Panc1 (cell line): Measurements from ENCODE around the gene ZNF615. TPM values are rescaled to one million over a fixed set of nuclear protein-coding genes. Genes with fewer than 3 reads are reported as not detected.

Source experiments
- ATAC-seq: fragments of 200-7000 bp; cut with Tn5 transposase; 2 replicates; pipeline ENCODE4 v1.9.1; 2020; ENCODE audit warnings: mild to moderate bottlenecking, moderate library complexity
- BruUV-seq: library from RNA; stranded (reverse); fragments of 400-500 nt; replicated peaks from 2 replicates; lab custom pipeline; 2021; lab: Mats Ljungman, UMichigan
- CTCF ChIA-PET: fragments of 300-600 bp; sonication (Branson Sonifier 250); formaldehyde crosslinking; loops from one replicate; lab custom pipeline; 2022; ENCODE audit warnings: antibody characterized with exemption; lab: Charles Lee
- POLR2A ChIA-PET: fragments of 300-600 bp; sonication (Branson Sonifier 250); formaldehyde crosslinking; loops from one replicate; lab custom pipeline; 2022; ENCODE audit warnings: antibody characterized with exemption; lab: Charles Lee
- DNase-seq: peaks from one replicate; pipeline ENCODE4 v3.0.0-alpha.2; 2010; ENCODE audit warnings: low read depth, low spot score
- H3K27ac ChIP-seq: 2 replicates; pipeline ENCODE4 v1.5.1; 2011; ENCODE audit warnings: mild to moderate bottlenecking, low read length, inconsistent platforms
- H3K27me3 ChIP-seq: fragments of 200-500 bp; sonication (Bioruptor generic); 2 replicates; pipeline ENCODE4 v1.6.0; 2014; ENCODE audit warnings: low read length, inconsistent platforms; ENCODE audit not compliant: control insufficient read depth, insufficient read depth
- H3K36me3 ChIP-seq: fragments of 200-500 bp; sonication (Bioruptor generic); 2 replicates; pipeline ENCODE4 v1.5.1; 2014; ENCODE audit warnings: inconsistent platforms, mild to moderate bottlenecking, low read length, moderate library complexity; ENCODE audit not compliant: control insufficient read depth, insufficient read depth
- H3K4me1 ChIP-seq: 2 replicates; pipeline ENCODE4 v1.5.1; 2011; ENCODE audit warnings: inconsistent platforms, mild to moderate bottlenecking, low read length, moderate library complexity; ENCODE audit not compliant: control insufficient read depth, insufficient read depth
- H3K4me3 ChIP-seq, 2 experiments: 2 replicates each; pipeline ENCODE4 v1.5.1; 2011 to 2012; ENCODE audit warnings: low read depth in 2 of 2, low read length in 2 of 2, mild to moderate bottlenecking in 2 of 2, inconsistent platforms in 1 of 2, moderate library complexity in 1 of 2
- H3K9me3 ChIP-seq: fragments of 200-500 bp; sonication (Bioruptor generic); 2 replicates; pipeline ENCODE4 v1.5.1; 2014; ENCODE audit warnings: low read depth, mild to moderate bottlenecking, inconsistent platforms, low read length, moderate library complexity; ENCODE audit not compliant: control insufficient read depth, insufficient read depth
- POLR2AphosphoS5 ChIP-seq: IDR thresholded peaks from 2 replicates; pipeline ENCODE4 v1.6.1; 2012; ENCODE audit warnings: mild to moderate bottlenecking, low read depth, low read length, moderate library complexity
- SIN3A ChIP-seq: IDR thresholded peaks from 2 replicates; pipeline ENCODE4 v1.6.1; 2012; ENCODE audit warnings: low read depth, mild to moderate bottlenecking, low read length, moderate library complexity, borderline replicate concordance; ENCODE audit not compliant: insufficient read depth
- TCF7L2 ChIP-seq: IDR thresholded peaks from 2 replicates; pipeline ENCODE4 v1.6.1; 2011; ENCODE audit warnings: mild to moderate bottlenecking, low read depth, low read length, inconsistent platforms
- in situ Hi-C: cut with HindIII; loops from 2 replicates; pipeline ENCODE4 v1.10.0; 2016; ENCODE audit warnings: low sequenced_read_pairs, low pct_unique_long_range_greater_than_20kb
- intact Hi-C: fragments of 100-400 bp; cut with micrococcal nuclease; formaldehyde crosslinking; loops from one replicate; pipeline ENCODE4 v1.10.0; 2022; ENCODE audit not compliant: unreplicated experiment
- total RNA-seq: library from RNA; stranded (reverse); gene quantifications from one replicate; pipeline ENCODE4 v1.2.1, GENCODE V29; 2021; ENCODE audit not compliant: unreplicated experiment
- TF ChIP-seq, protein P1 (sequence below): fragments of 450-650 bp; IDR thresholded peaks from 2 replicates; pipeline ENCODE4 v1.5.1; 2017; ENCODE audit warnings: mild to moderate bottlenecking
- TF ChIP-seq, protein P2 (sequence below), 2 experiments: IDR thresholded peaks; 2 replicates each; pipeline ENCODE4 v1.6.1; 2011 to 2012; ENCODE audit warnings: low read depth in 2 of 2, control low read depth in 1 of 2, low read length in 1 of 2, mild to moderate bottlenecking in 1 of 2, moderate library complexity in 1 of 2; ENCODE audit not compliant: insufficient read depth in 1 of 2

ZNF615 gene
- total RNA-seq, 1 experiment from 2014 or later: 3.6 TPM

DNA sequence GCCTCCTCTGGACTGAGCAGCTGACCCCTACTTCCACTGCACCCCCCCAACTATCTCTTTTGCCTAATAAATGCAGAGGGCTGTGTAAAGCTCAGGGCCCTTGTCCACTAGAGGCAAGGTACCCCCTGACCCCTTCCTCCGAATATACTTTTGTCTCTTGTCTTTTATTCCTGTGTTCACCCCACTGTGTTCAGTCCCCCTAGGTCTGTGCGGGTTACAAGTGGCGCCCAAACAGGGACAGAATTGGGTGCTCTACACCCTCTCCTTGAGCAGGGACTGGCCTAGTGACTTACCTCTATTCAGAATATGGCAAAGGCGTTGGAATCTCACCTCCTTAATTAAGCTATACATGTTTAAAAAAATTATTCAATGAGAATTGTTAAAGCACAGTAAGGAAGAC is 36.4 kb downstream of the ZNF615 start:
- Histone ChIP-seq H3K27me3 (no peaks in the 10 kb centered on the region), H3K9me3 (peaks cover 47% of the 10 kb centered on the region), H3K27ac (no peak overlapping the region), H3K4me1 (no peaks in the 10 kb centered on the region), H3K36me3 (peaks cover 4% of the 10 kb centered on the region), H3K4me3 (no peak overlapping the region)
- no TSS peak for BruUV-seq
- DNase-seq: no peak
- intact Hi-C loops: no loop called here
- ATAC-seq: no peak
- in situ Hi-C loops: no loop called here
- ChIA-PET CTCF (no interaction called here), POLR2A (no interaction called here)
- TF ChIP-seq, protein P1, sequence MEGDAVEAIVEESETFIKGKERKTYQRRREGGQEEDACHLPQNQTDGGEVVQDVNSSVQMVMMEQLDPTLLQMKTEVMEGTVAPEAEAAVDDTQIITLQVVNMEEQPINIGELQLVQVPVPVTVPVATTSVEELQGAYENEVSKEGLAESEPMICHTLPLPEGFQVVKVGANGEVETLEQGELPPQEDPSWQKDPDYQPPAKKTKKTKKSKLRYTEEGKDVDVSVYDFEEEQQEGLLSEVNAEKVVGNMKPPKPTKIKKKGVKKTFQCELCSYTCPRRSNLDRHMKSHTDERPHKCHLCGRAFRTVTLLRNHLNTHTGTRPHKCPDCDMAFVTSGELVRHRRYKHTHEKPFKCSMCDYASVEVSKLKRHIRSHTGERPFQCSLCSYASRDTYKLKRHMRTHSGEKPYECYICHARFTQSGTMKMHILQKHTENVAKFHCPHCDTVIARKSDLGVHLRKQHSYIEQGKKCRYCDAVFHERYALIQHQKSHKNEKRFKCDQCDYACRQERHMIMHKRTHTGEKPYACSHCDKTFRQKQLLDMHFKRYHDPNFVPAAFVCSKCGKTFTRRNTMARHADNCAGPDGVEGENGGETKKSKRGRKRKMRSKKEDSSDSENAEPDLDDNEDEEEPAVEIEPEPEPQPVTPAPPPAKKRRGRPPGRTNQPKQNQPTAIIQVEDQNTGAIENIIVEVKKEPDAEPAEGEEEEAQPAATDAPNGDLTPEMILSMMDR: no peak
- TF ChIP-seq, protein P2, sequence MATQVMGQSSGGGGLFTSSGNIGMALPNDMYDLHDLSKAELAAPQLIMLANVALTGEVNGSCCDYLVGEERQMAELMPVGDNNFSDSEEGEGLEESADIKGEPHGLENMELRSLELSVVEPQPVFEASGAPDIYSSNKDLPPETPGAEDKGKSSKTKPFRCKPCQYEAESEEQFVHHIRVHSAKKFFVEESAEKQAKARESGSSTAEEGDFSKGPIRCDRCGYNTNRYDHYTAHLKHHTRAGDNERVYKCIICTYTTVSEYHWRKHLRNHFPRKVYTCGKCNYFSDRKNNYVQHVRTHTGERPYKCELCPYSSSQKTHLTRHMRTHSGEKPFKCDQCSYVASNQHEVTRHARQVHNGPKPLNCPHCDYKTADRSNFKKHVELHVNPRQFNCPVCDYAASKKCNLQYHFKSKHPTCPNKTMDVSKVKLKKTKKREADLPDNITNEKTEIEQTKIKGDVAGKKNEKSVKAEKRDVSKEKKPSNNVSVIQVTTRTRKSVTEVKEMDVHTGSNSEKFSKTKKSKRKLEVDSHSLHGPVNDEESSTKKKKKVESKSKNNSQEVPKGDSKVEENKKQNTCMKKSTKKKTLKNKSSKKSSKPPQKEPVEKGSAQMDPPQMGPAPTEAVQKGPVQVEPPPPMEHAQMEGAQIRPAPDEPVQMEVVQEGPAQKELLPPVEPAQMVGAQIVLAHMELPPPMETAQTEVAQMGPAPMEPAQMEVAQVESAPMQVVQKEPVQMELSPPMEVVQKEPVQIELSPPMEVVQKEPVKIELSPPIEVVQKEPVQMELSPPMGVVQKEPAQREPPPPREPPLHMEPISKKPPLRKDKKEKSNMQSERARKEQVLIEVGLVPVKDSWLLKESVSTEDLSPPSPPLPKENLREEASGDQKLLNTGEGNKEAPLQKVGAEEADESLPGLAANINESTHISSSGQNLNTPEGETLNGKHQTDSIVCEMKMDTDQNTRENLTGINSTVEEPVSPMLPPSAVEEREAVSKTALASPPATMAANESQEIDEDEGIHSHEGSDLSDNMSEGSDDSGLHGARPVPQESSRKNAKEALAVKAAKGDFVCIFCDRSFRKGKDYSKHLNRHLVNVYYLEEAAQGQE (IDR thresholded peaks at IDR 0.05; ENCODE audit: insufficient read depth in 1 of 2, low read depth in 2 of 2, low read length in 1 of 2): no peak
- TF ChIP-seq POLR2AphosphoS5: no peak
- no peak for TF ChIP-seq SIN3A
- TF ChIP-seq TCF7L2: no peak

DNA sequence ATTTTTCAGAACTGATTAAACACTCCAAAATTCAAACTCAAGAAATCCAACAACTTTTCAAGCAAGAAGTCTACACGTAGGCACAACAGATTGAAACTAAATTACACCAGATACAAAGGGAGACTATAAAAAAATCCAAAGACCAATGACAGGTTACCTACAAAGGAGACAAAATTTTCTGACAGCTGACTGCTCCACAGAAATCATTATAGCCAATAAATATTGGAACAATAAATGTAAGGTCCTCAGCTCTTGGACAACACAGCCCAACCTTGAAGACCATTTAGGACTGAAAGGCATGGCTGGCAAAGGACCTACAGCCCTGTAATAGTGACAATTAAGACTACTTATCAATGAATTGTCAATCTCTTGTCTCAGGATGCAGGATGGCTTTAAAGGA is 37.3 kb downstream of the ZNF615 start:
- H3K27me3 ChIP-seq: no peaks in the 10 kb centered on the region
- peaks cover 46% of the 10 kb centered on the region for H3K9me3 ChIP-seq
- BruUV-seq: no TSS peak
- H3K4me1 ChIP-seq: no peaks in the 10 kb centered on the region
- H3K27ac ChIP-seq: no peak overlapping the region
- CTCF ChIA-PET: no interaction called here
- H3K36me3 ChIP-seq: peaks cover 4% of the 10 kb centered on the region
- intact Hi-C loops: no loop called here
- ATAC-seq (no peak), DNase-seq (no peak)
- in situ Hi-C loops: no loop called here
- POLR2A ChIA-PET: no interaction called here
- H3K4me3 ChIP-seq: no peak overlapping the region
- TF ChIP-seq, protein P1: no peak
- TF ChIP-seq, protein P2 (IDR thresholded peaks at IDR 0.05; ENCODE audit: insufficient read depth in 1 of 2, low read depth in 2 of 2, low read length in 1 of 2): no peak
- no peak for TF ChIP-seq SIN3A
